Stomach (tissue), 9 donors: ENCODE measurements around the gene PLPPR1. TPM values are rescaled to one million over a fixed set of nuclear protein-coding genes. Genes with fewer than 3 reads are reported as not detected.

Experiments
- DNase-seq, 2 donors: peaks; one replicate each; pipeline versions ENCODE4 v3.0.0 to v3.0.0-alpha.2; 2013 to 2019
- H3K27ac ChIP-seq, 5 donors: fragments of 200-600 bp in 4 of 5; sonication (generic) in 4 of 5; one replicate each; pipeline ENCODE4 v1.5.1; 2013 to 2019; ENCODE audit warnings: mild to moderate bottlenecking in 1 of 5, moderate library complexity in 1 of 5
- H3K27me3 ChIP-seq, 3 donors: fragments of 200-600 bp; sonication (generic); one replicate each; pipeline ENCODE4 v1.5.1; 2017 to 2019; ENCODE audit warnings: mixed run types in 1 of 3
- H3K36me3 ChIP-seq, 4 donors: fragments of 200-600 bp; sonication (generic); 1 replicate in 3 of 4; 2 replicates in 1 of 4; pipeline ENCODE4 v1.5.1; 2016 to 2019
- H3K4me1 ChIP-seq, 4 donors: fragments of 200-600 bp; sonication (generic); one replicate each; pipeline ENCODE4 v1.5.1; 2016 to 2019
- H3K4me3 ChIP-seq, 4 donors: fragments of 200-600 bp; sonication (generic) in 3 of 4; one replicate each; pipeline ENCODE4 v1.5.1; 2016 to 2019; ENCODE audit warnings: mild to moderate bottlenecking in 1 of 4
- H3K9me3 ChIP-seq, 4 donors: fragments of 200-600 bp; sonication (generic); one replicate each; pipeline ENCODE4 v1.5.1; 2016 to 2019
- CTCF ChIP-seq, 7 experiments: fragments of 450-650 bp in 4 of 7; fragments of 200-600 bp in 3 of 7; sonication (generic) in 3 of 7; IDR thresholded peaks; one replicate each; pipeline ENCODE4 v1.5.1; 2016 to 2019; ENCODE audit warnings: antibody characterized with exemption in 7 of 7, control low read depth in 2 of 7, mild to moderate bottlenecking in 1 of 7
- EP300 ChIP-seq: sonication (generic); formaldehyde crosslinking; IDR thresholded peaks from one replicate; pipeline ENCODE4 v1.6.1; 2017; ENCODE audit warnings: antibody characterized with exemption
- POLR2A ChIP-seq, 4 donors: fragments of 450-650 bp; IDR thresholded peaks; one replicate each; pipeline ENCODE4 v1.6.1; 2016; ENCODE audit warnings: antibody characterized with exemption in 4 of 4, control low read depth in 2 of 4, mild to moderate bottlenecking in 1 of 4, moderate library complexity in 1 of 4
- POLR2AphosphoS5 ChIP-seq, 3 donors: sonication (generic); formaldehyde crosslinking; IDR thresholded peaks; one replicate each; pipeline ENCODE4 v1.6.1; 2016; ENCODE audit warnings: antibody characterized with exemption in 3 of 3
- WGBS, 5 donors: extraction: QIAGEN DNeasy Blood & Tissue Kit in 3 of 5; methylation state at CpG; one replicate each; pipeline versions ENCODE4 v1.1.5 to v1.1.7; 2013 to 2018; 5-methylcytosine and 5-hydroxymethylcytosine counted together
- intact Hi-C: fragments of 100-400 bp; cut with DNase I; formaldehyde crosslinking; loops from one replicate; pipeline ENCODE4 v1.15.1; 2023; ENCODE audit warnings: low total_unique reads
- polyA plus RNA-seq, 3 donors: library from polyadenylated mRNA; stranded (reverse); fragments of 200-250 nt; gene quantifications; one replicate each; pipeline ENCODE4 v1.2.3, GENCODE V29; 2013
- total RNA-seq, 5 donors: library from RNA; depleted of rRNA; stranded (reverse); fragments of >200 nt; gene quantifications; one replicate each; pipeline versions ENCODE4 v1.1.0 to v1.2.3, GENCODE V29; 2014 to 2016
- donor health status: healthy with polysubstance abuse.
- donor health status: Bipolar disorder and iron deficiency.
- donor health status: healthy.

The PLPPR1 gene
- total and polyA plus RNA-seq, 8 donors: 0.13 to 1.7 TPM; not detected in 6

DNA sequence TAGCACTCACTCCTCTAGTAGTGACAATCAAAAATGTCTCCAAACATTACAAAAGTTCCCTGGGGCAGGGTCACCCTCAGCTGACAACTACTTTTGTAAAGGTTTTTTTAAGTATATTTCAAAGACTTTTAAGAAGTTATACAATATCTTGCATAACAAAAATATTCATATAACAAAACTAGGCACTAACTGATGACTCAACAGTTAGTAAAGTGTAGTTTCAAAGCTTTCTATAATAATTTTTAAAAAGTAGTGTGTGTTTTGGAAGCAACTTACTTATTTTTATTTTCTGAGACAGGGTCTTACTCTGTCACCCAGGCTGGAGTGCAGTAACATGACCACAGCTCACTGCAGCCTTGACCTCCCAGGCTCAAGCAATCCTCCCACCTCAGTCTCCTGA lies 271.4 kb downstream of the PLPPR1 start:
- H3K27me3 ChIP-seq: no peaks in the 10 kb centered on the region
- no peaks in the 10 kb centered on the region for H3K9me3 ChIP-seq
- H3K36me3 ChIP-seq: no peaks in the 10 kb centered on the region
- no peak for TF ChIP-seq POLR2AphosphoS5 (IDR thresholded peaks at IDR 0.05)
- no peak for TF ChIP-seq POLR2A (IDR thresholded peaks at IDR 0.05)
- no peak for TF ChIP-seq EP300
- TF ChIP-seq CTCF (IDR thresholded peaks at IDR 0.05): no peak
- intact Hi-C loops: no loop called here
- no peak overlapping the region for H3K4me3 ChIP-seq
- no peak for DNase-seq
- no peak overlapping the region for H3K27ac ChIP-seq
- no peaks in the 10 kb centered on the region for H3K4me1 ChIP-seq

- WGBS, 5 donors: 41 to 69% (median 55%) methylated on average over 3 of the region's 3 CpGs
- intact Hi-C loops: no loop called here
- Histone ChIP-seq H3K27ac (no peak overlapping the region), H3K4me3 (no peak overlapping the region), H3K36me3 (no peaks in the 10 kb centered on the region), H3K9me3 (no peaks in the 10 kb centered on the region), H3K27me3 (no peaks in the 10 kb centered on the region), H3K4me1 (peaks cover 0 to 11% (median 0%) of the 10 kb centered on the region in 4 donors)
- DNase-seq: no peak
- TF ChIP-seq POLR2A (IDR thresholded peaks at IDR 0.05): no peak
- TF ChIP-seq EP300: no peak
- no peak for TF ChIP-seq POLR2AphosphoS5 (IDR thresholded peaks at IDR 0.05)
- no peak for TF ChIP-seq CTCF (IDR thresholded peaks at IDR 0.05)
These were observed 278.5 kb downstream of the PLPPR1 start for GRCh38 chr9:101307051-101307450.

DNA sequence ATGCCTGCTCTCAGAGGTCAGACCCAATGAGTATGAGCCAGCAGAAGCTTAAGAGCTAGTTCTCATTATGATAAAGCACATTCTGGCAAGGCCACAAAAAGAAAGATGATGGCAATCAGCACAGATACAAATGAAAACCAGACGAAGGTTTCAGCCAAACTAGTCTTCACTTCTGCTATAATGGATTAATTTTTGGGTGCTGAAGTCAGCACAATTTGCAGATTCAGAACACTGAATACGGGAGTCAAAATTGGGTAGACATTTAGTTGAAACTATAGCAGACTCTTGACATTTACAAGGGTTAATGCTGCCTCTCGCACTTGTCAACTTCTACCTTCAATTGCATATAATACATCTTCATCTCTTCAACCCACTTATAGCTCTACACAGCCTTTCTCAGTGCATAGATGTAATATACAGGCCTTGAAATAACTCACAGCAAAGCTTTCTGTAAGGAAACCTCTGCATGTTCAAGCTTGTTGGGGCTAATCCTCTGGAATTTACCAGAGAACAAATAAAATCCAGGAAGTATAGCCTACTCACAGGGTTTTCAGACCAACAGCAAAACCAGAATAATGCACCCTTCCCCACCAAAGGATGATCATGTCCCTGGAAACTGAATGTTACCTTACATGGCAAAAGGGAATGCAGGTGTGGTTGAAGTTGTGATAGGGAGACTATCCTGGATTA lies 279.1 kb downstream of the PLPPR1 start:
- DNase-seq: peak in 1 of 2 donors; percentile 12
- no peak overlapping the region for H3K27ac ChIP-seq
- H3K4me1 ChIP-seq: peaks cover 0 to 11% (median 0%) of the 10 kb centered on the region in 4 donors
- H3K27me3 ChIP-seq: no peaks in the 10 kb centered on the region
- WGBS, 5 donors: 47 to 65% (median 62%) methylated on average over 3 of the region's 3 CpGs
- H3K36me3 ChIP-seq: no peaks in the 10 kb centered on the region
- H3K9me3 ChIP-seq: no peaks in the 10 kb centered on the region
- TF ChIP-seq EP300 (no peak), CTCF (IDR thresholded peaks at IDR 0.05) (no peak), POLR2AphosphoS5 (IDR thresholded peaks at IDR 0.05) (no peak), POLR2A (IDR thresholded peaks at IDR 0.05) (no peak)
- intact Hi-C loops: no loop called here
- no peak overlapping the region for H3K4me3 ChIP-seq

GRCh38 chr9:101309139-101309538 lies 280.6 kb downstream of the PLPPR1 start:
- TF ChIP-seq POLR2AphosphoS5 (IDR thresholded peaks at IDR 0.05) (no peak), CTCF (IDR thresholded peaks at IDR 0.05) (no peak), POLR2A (IDR thresholded peaks at IDR 0.05) (no peak), EP300 (no peak)
- WGBS, 5 donors: 52 to 72% (median 69%) methylated on average over 8 of the region's 8 CpGs
- H3K4me3 ChIP-seq: no peak overlapping the region

More at GRCh38 chr9:101309139-101309538, 280.6 kb downstream of the PLPPR1 start:
- peaks cover 0 to 11% (median 0%) of the 10 kb centered on the region in 4 donors for H3K4me1 ChIP-seq
- H3K36me3 ChIP-seq: no peaks in the 10 kb centered on the region
- H3K27ac ChIP-seq: no peak overlapping the region
- no peaks in the 10 kb centered on the region for H3K9me3 ChIP-seq
- no peak for DNase-seq
- H3K27me3 ChIP-seq: no peaks in the 10 kb centered on the region
- intact Hi-C loops: no loop called here
